H1 (cell line): ENCODE measurements around the gene CDH16. TPM values are rescaled to one million over a fixed set of nuclear protein-coding genes. Genes with fewer than 3 reads are reported as not detected.

ENCODE experiments used
- CTCF ChIA-PET: fragments of 300-600 bp; sonication (Branson Sonifier 250); formaldehyde crosslinking; loops from one replicate; lab custom pipeline; 2021; ENCODE audit not compliant: partially characterized antibody; lab: Charles Lee
- POLR2A ChIA-PET: fragments of 300-600 bp; sonication (Branson Sonifier 250); formaldehyde crosslinking; loops from one replicate; lab custom pipeline; 2021; ENCODE audit warnings: inconsistent platforms; ENCODE audit not compliant: partially characterized antibody; lab: Charles Lee
- DNase-seq, 2 experiments: peaks; one replicate each; pipeline versions ENCODE4 v3.0.0 to v3.0.0-alpha.2; 2010 to 2022; ENCODE audit warnings: low spot score in 2 of 2, low read depth in 1 of 2, mixed read lengths in 1 of 2
- FAIRE-seq: peaks from 2 replicates; lab custom pipeline; 2011; peaks lifted over from hg19 to GRCh38; lab: Jason Lieb, UNC
- H2AFZ ChIP-seq: 2 replicates; pipeline ENCODE4 v1.8.1; 2012; ENCODE audit warnings: low read length, inconsistent platforms
- H2AK5ac ChIP-seq: 2 replicates; pipeline ENCODE4 v1.6.1; 2013; ENCODE audit warnings: low read depth, low read length
- H2BK120ac ChIP-seq: replicated peaks from 2 replicates; pipeline ENCODE3; 2013; ENCODE audit warnings: low read depth, low read length, inconsistent platforms
- H2BK12ac ChIP-seq: 2 replicates; pipeline ENCODE4 v1.6.1; 2013; ENCODE audit warnings: low read depth, low read length
- H2BK15ac ChIP-seq: 2 replicates; pipeline ENCODE4 v1.6.1; 2013; ENCODE audit warnings: low read length
- H2BK20ac ChIP-seq: 2 replicates; pipeline ENCODE4 v1.6.1; 2013; ENCODE audit warnings: low read length
- H2BK5ac ChIP-seq: 2 replicates; pipeline ENCODE4 v1.6.1; 2013; ENCODE audit warnings: low read depth, low read length
- H3K14ac ChIP-seq: 2 replicates; pipeline ENCODE4 v1.6.1; 2013; ENCODE audit warnings: inconsistent platforms; ENCODE audit not compliant: insufficient read length
- H3K18ac ChIP-seq: 2 replicates; pipeline ENCODE4 v1.6.1; 2013; ENCODE audit warnings: low read length; ENCODE audit errors: extremely low read depth
- H3K23ac ChIP-seq: 2 replicates; pipeline ENCODE4 v1.6.1; 2013; ENCODE audit warnings: inconsistent platforms; ENCODE audit not compliant: insufficient read length
- H3K23me2 ChIP-seq: 2 replicates; pipeline ENCODE4 v1.6.1; 2013; ENCODE audit warnings: low read depth, low read length
- H3K27ac ChIP-seq: 2 replicates; pipeline ENCODE4 v1.6.1; 2011; ENCODE audit warnings: low read depth, low read length, inconsistent platforms
- H3K27me3 ChIP-seq, 4 experiments: replicated peaks in 1 of 4; 1 replicate in 1 of 4; 2 replicates in 3 of 4; pipeline versions ENCODE4 v1.6.1 to v1.8.1; 2011 to 2013; ENCODE audit warnings: low read length in 3 of 4, mild to moderate bottlenecking in 3 of 4, inconsistent platforms in 2 of 4, mixed read lengths in 2 of 4, moderate library complexity in 1 of 4; ENCODE audit not compliant: control insufficient read depth in 3 of 4, insufficient read depth in 3 of 4; ENCODE audit errors: extremely low read depth in 1 of 4
- H3K36me3 ChIP-seq, 4 experiments: 2 replicates each; pipeline versions ENCODE4 v1.6.1 to v1.8.1; 2011 to 2013; ENCODE audit warnings: mild to moderate bottlenecking in 4 of 4, low read length in 3 of 4, moderate library complexity in 2 of 4, control low read depth in 1 of 4, inconsistent platforms in 1 of 4; ENCODE audit not compliant: insufficient read depth in 4 of 4, control insufficient read depth in 2 of 4
- H3K4ac ChIP-seq: replicated peaks from 2 replicates; pipeline ENCODE3; 2013; ENCODE audit warnings: low read length, low read depth, mixed read lengths, inconsistent platforms; ENCODE audit not compliant: insufficient read length
- H3K4me1 ChIP-seq, 4 experiments: replicated peaks in 1 of 4; 1 replicate in 1 of 4; 2 replicates in 3 of 4; pipeline versions ENCODE4 v1.6.1 to v1.8.1; 2011 to 2013; ENCODE audit warnings: low read length in 3 of 4, inconsistent platforms in 2 of 4, mixed read lengths in 1 of 4; ENCODE audit not compliant: insufficient read depth in 4 of 4, control insufficient read depth in 3 of 4
- H3K4me2 ChIP-seq, 2 experiments: 2 replicates each; pipeline versions ENCODE4 v1.6.1 to v1.8.1; 2011 to 2013; ENCODE audit warnings: low read depth in 2 of 2, low read length in 2 of 2, control low read depth in 1 of 2, inconsistent platforms in 1 of 2, mild to moderate bottlenecking in 1 of 2; ENCODE audit not compliant: insufficient read depth in 1 of 2
- H3K4me3 ChIP-seq, 4 experiments: fragments of 200-600, 300-600 bp in 1 of 4; sonication (generic), shearing (Covaris generic), sonication (Bioruptor Twin) in 1 of 4; 2 replicates each; pipeline versions ENCODE4 v1.5.1 to v1.8.1; 2011 to 2016; ENCODE audit warnings: low read length in 4 of 4, low read depth in 3 of 4, control low read depth in 2 of 4, inconsistent platforms in 2 of 4, mild to moderate bottlenecking in 2 of 4, mixed read lengths in 1 of 4, moderate library complexity in 1 of 4; ENCODE audit not compliant: insufficient read depth in 2 of 4; ENCODE audit errors: extremely low read depth in 1 of 4
- H3K56ac ChIP-seq: replicated peaks from 2 replicates; pipeline ENCODE3; 2013; ENCODE audit warnings: low read depth, mild to moderate bottlenecking, mixed read lengths, low read length, inconsistent platforms; ENCODE audit not compliant: insufficient read length
- H3K79me1 ChIP-seq: 2 replicates; pipeline ENCODE4 v1.6.1; 2013; ENCODE audit warnings: low read depth, low read length, control low read depth
- H3K79me2 ChIP-seq, 2 experiments: 2 replicates each; pipeline versions ENCODE4 v1.6.1 to v1.8.1; 2012 to 2013; ENCODE audit warnings: low read length in 2 of 2, mild to moderate bottlenecking in 2 of 2, inconsistent platforms in 1 of 2; ENCODE audit not compliant: insufficient read depth in 2 of 2, control insufficient read depth in 1 of 2
- H3K9ac ChIP-seq, 4 experiments: replicated peaks in 1 of 4; 1 replicate in 1 of 4; 2 replicates in 3 of 4; pipeline versions ENCODE4 v1.6.1 to v1.8.1; 2011 to 2013; ENCODE audit warnings: low read depth in 3 of 4, low read length in 3 of 4, control low read depth in 2 of 4, mild to moderate bottlenecking in 2 of 4, moderate library complexity in 2 of 4, inconsistent platforms in 1 of 4; ENCODE audit errors: extremely low read depth in 1 of 4
- H3K9me3 ChIP-seq, 2 experiments: 2 replicates each; pipeline versions ENCODE4 v1.6.1 to v1.8.1; 2012 to 2013; ENCODE audit warnings: mild to moderate bottlenecking in 2 of 2, moderate library complexity in 2 of 2, control low read depth in 1 of 2, inconsistent platforms in 1 of 2, low read depth in 1 of 2, low read length in 1 of 2, mixed read lengths in 1 of 2; ENCODE audit not compliant: insufficient read depth in 2 of 2
- H4K20me1 ChIP-seq, 2 experiments: replicated peaks in 1 of 2; 2 replicates each; pipeline versions ENCODE3 to v1.8.1; 2011 to 2013; ENCODE audit warnings: inconsistent platforms in 2 of 2, low read length in 2 of 2, mild to moderate bottlenecking in 1 of 2; ENCODE audit not compliant: insufficient read depth in 2 of 2, control insufficient read depth in 1 of 2
- H4K5ac ChIP-seq: 2 replicates; pipeline ENCODE4 v1.6.1; 2013; ENCODE audit warnings: low read length, low read depth, mixed read lengths, inconsistent platforms; ENCODE audit not compliant: insufficient read length
- H4K8ac ChIP-seq: 2 replicates; pipeline ENCODE4 v1.8.0; 2013; ENCODE audit warnings: mild to moderate bottlenecking, moderate library complexity, low read length, inconsistent platforms; ENCODE audit not compliant: insufficient read depth; ENCODE audit errors: extremely low read depth
- H4K91ac ChIP-seq: replicated peaks from 2 replicates; pipeline ENCODE3; 2013; ENCODE audit warnings: low read length, mixed read lengths, inconsistent platforms; ENCODE audit not compliant: insufficient read length
- CBX8 ChIP-seq: fragments of 300-800, 300-1000 bp; sonication (generic); IDR thresholded peaks from 2 replicates; pipeline ENCODE4 v1.7.1; 2016; ENCODE audit warnings: low read depth, low read length, borderline replicate concordance
- EGR1 ChIP-seq: IDR thresholded peaks from 2 replicates; pipeline ENCODE4 v1.6.1; 2011; ENCODE audit warnings: low read depth, low read length, borderline replicate concordance
- HDAC2 ChIP-seq, 2 experiments: fragments of 300-600 bp in 1 of 2; sonication (generic) in 1 of 2; IDR thresholded peaks; 2 replicates each; pipeline ENCODE4 v1.6.1; 2011 to 2012; ENCODE audit warnings: low read depth in 2 of 2, low read length in 2 of 2, mild to moderate bottlenecking in 2 of 2, moderate library complexity in 2 of 2, borderline replicate concordance in 1 of 2, inconsistent platforms in 1 of 2
- WGBS, 2 experiments: shearing (Covaris generic) in 1 of 2; methylation state at CpG; one replicate each; pipeline versions ENCODE4 v1.1.6 to v1.1.7; 2013 to 2015; ENCODE audit warnings: low lambda C conversion rate in 2 of 2, mixed read lengths in 2 of 2, inconsistent platforms in 1 of 2, low coverage in 1 of 2, missing lambda C conversion rate in 1 of 2; ENCODE audit not compliant: insufficient replicate concordance in 2 of 2, insufficient coverage in 1 of 2, insufficient read length in 1 of 2; ENCODE audit errors: extremely low coverage in 1 of 2, missing lambda C conversion rate in 1 of 2; 5-methylcytosine and 5-hydroxymethylcytosine counted together
- polyA plus RNA-seq, 7 experiments: library from polyadenylated mRNA; depleted of rRNA in 3 of 7; stranded (reverse) in 5 of 7; unstranded in 2 of 7; fragments of >200 nt in 5 of 7; fragments of 200-250 nt in 2 of 7; gene quantifications; 1 replicate in 5 of 7; 2 replicates in 1 of 7; 4 replicates in 1 of 7; pipeline versions ENCODE4 v1.2.1 to v1.2.3, GENCODE V29; 2011 to 2013; ENCODE audit warnings: missing spikeins in 2 of 7, mixed read lengths in 2 of 7
- total RNA-seq: library from RNA; stranded (reverse); fragmentation: NEBNext Ultra II Directional; extraction: Animal tissue kit (Norgen Biotek cat#: 25700); gene quantifications from 2 replicates; pipeline ENCODE4 v1.2.1, GENCODE V29; 2021

Gene CDH16
- total and polyA plus RNA-seq, 2 of the 8 experiments (the other 6 are each of a cell fraction or from before 2014, with no cell fraction given): not detected

GRCh38 chr16:66862023-66862520 lies 56.6 kb downstream of the CDH16 start:
- H2BK5ac ChIP-seq: no peak overlapping the region
- H3K18ac ChIP-seq: no peak overlapping the region
- no peak overlapping the region for H2AFZ ChIP-seq
- H3K27me3 ChIP-seq: no peaks in the 10 kb centered on the region
- no peaks in the 10 kb centered on the region for H3K9me3 ChIP-seq
- H2BK15ac ChIP-seq: no peak overlapping the region
- no peaks in the 10 kb centered on the region for H3K79me2 ChIP-seq
- H3K27ac ChIP-seq: no peak overlapping the region
- no peak overlapping the region for H3K23ac ChIP-seq
- no peaks in the 10 kb centered on the region for H3K4me1 ChIP-seq
- H3K79me1 ChIP-seq: no peaks in the 10 kb centered on the region
- DNase-seq (no peak), FAIRE-seq (no peak)
- H4K20me1 ChIP-seq: no peaks in the 10 kb centered on the region
- no peak overlapping the region for H3K4me2 ChIP-seq
- CTCF ChIA-PET: interaction anchor here (0.6 to 2.6 kb wide), 9 partner anchors 8 to 199 kb away, joined by 3 to 13 read pairs (median 3); partner anchors contain the start of gene NAE1
- no peak overlapping the region for H3K4me3 ChIP-seq
- TF ChIP-seq CBX8: no peak
- no peak for TF ChIP-seq HDAC2 (IDR thresholded peaks at IDR 0.05; ENCODE audit: borderline replicate concordance in 1 of 2, low read depth in 2 of 2, low read length in 2 of 2)
- no peak for TF ChIP-seq EGR1
- TF ChIP-seq, all 59 proteins: peak for 0
- 92% methylated on average over 8 of the region's 8 CpGs; no CpG with 5 or more reads in 1 of the 2 experiments for WGBS, 2 experiments
- POLR2A ChIA-PET: interaction anchor here (1.0 to 1.5 kb wide), 3 partner anchors 9 to 32 kb away, joined by 3 to 10 read pairs (median 4); partner anchors contain the start of gene NAE1
- Histone ChIP-seq H3K4ac (no peak overlapping the region), H2BK20ac (no peak overlapping the region), H3K9ac (no peak overlapping the region), H3K56ac (no peak overlapping the region), H2BK120ac (no peak overlapping the region), H2AK5ac (no peak overlapping the region), H3K23me2 (no peaks in the 10 kb centered on the region), H4K8ac (no peak overlapping the region), H2BK12ac (no peak overlapping the region), H3K36me3 (no peaks in the 10 kb centered on the region), H4K5ac (no peak overlapping the region), H4K91ac (no peak overlapping the region), H3K14ac (no peak overlapping the region)
